Measurements from ENCODE around the gene ADAMTS13.

- no peak for TF ChIP-seq CTCF (IDR thresholded peaks at IDR 0.05; ENCODE audit: extremely low read depth in 1 of 2, insufficient read depth in 1 of 2, low read depth in 1 of 2, low read length in 2 of 2)
- no peak for TF ChIP-seq EZH2 (IDR thresholded peaks at IDR 0.05; ENCODE audit: borderline replicate concordance, low read depth, low read length, severe bottlenecking)
- no peak for TF ChIP-seq POLR2A (IDR thresholded peaks at IDR 0.05; ENCODE audit: low read depth, low read length)
- TF ChIP-seq MYC (IDR thresholded peaks at IDR 0.05; ENCODE audit: low read depth, low read length), result no peak
- TF ChIP-seq FOS (IDR thresholded peaks at IDR 0.05; ENCODE audit: borderline replicate concordance, insufficient read depth, low read length), result no peak
- TF ChIP-seq POLR2AphosphoS5 (IDR thresholded peaks at IDR 0.05; ENCODE audit: insufficient read depth, low read depth, low read length), result no peak
- TF ChIP-seq JUN (IDR thresholded peaks at IDR 0.05; ENCODE audit: borderline replicate concordance, insufficient read depth, insufficient read length, low read depth), result no peak
- TF ChIP-seq MAX (IDR thresholded peaks at IDR 0.05; ENCODE audit: insufficient read depth, insufficient read length), result no peak
- no peak for TF ChIP-seq GATA2 (IDR thresholded peaks at IDR 0.05; ENCODE audit: insufficient read depth, insufficient read length, low read depth, low read length)
These were observed 8.1 kb downstream of the ADAMTS13 start for GRCh38 chr9:133430244-133430643.

Data from endothelial cell of umbilical vein (primary cell).